GM12878 (cell line): Measurements from ENCODE around the gene CDKN1B. TPM values are rescaled to one million over a fixed set of nuclear protein-coding genes. Genes with fewer than 3 reads are reported as not detected.

Experiments used
- ATAC-seq: fragments of 200-7000 bp; cut with Tn5 transposase; 3 replicates; pipeline ENCODE4 v1.9.1; 2020; ENCODE audit warnings: mild to moderate bottlenecking, moderate library complexity
- BruUV-seq: library from RNA; stranded (reverse); fragments of 400-500 nt; replicated peaks from 2 replicates; lab custom pipeline; 2021; lab: Mats Ljungman, UMichigan
- CTCF ChIA-PET: fragments of 300-600 bp; sonication (Branson Sonifier 250); formaldehyde crosslinking; extraction: SDS; loops from one replicate; lab custom pipeline; 2021; ENCODE audit warnings: inconsistent platforms; lab: Yijun Ruan, JAX
- POLR2A ChIA-PET: fragments of 350-600 bp; formaldehyde crosslinking; extraction: SDS; loops from one replicate; lab custom pipeline; 2021; ENCODE audit warnings: inconsistent platforms; lab: Charles Lee
- RAD21 ChIA-PET: fragments of 300-600 bp; sonication (Branson Sonifier 250); formaldehyde crosslinking; loops from one replicate; lab custom pipeline; 2023; ENCODE audit warnings: antibody characterized with exemption; ENCODE audit not compliant: unreplicated experiment; lab: Charles Lee
- SMC1A ChIA-PET: fragments of 300-600 bp; sonication (Branson Sonifier 250); formaldehyde crosslinking; loops from one replicate; lab custom pipeline; 2023; ENCODE audit not compliant: unreplicated experiment, uncharacterized antibody; lab: Charles Lee
- DNase-seq: peaks from one replicate; pipeline ENCODE4 v3.0.0-alpha.2; 2011; ENCODE audit warnings: low read depth, low spot score
- FAIRE-seq: peaks from 3 replicates; lab custom pipeline; 2011; peaks lifted over from hg19 to GRCh38; lab: Jason Lieb, UNC
- H2AFZ ChIP-seq: 2 replicates; pipeline ENCODE4 v1.6.0; 2011; ENCODE audit warnings: low read depth, low read length, control low read depth; ENCODE audit not compliant: control insufficient read depth
- H3K27ac ChIP-seq: 2 replicates; pipeline ENCODE4 v1.5.1; 2011; ENCODE audit warnings: control low read depth; ENCODE audit not compliant: control insufficient read depth, insufficient read depth
- H3K27me3 ChIP-seq, 2 experiments: replicated peaks in 1 of 2; 2 replicates each; pipeline versions ENCODE4 v1.6.0 to v1.6.1; 2011; ENCODE audit warnings: low read length in 1 of 2; ENCODE audit not compliant: control insufficient read depth in 2 of 2, insufficient read depth in 2 of 2
- H3K36me3 ChIP-seq, 2 experiments: 2 replicates each; pipeline ENCODE4 v1.5.1; 2011; ENCODE audit warnings: low read length in 1 of 2; ENCODE audit not compliant: control insufficient read depth in 2 of 2, insufficient read depth in 2 of 2
- H3K4me1 ChIP-seq: 2 replicates; pipeline ENCODE4 v1.6.1; 2011; ENCODE audit warnings: mild to moderate bottlenecking, low read length, moderate library complexity, mixed read lengths; ENCODE audit not compliant: control insufficient read depth, insufficient read depth
- H3K4me2 ChIP-seq: 2 replicates; pipeline ENCODE4 v1.6.0; 2011; ENCODE audit warnings: control low read depth; ENCODE audit not compliant: control insufficient read depth, insufficient read depth
- H3K4me3 ChIP-seq: fragments of 200-600 bp; sonication (generic); 2 replicates; pipeline ENCODE4 v1.5.1; 2016
- H3K79me2 ChIP-seq: 2 replicates; pipeline ENCODE4 v1.6.0; 2011; ENCODE audit warnings: low read length; ENCODE audit not compliant: control insufficient read depth, insufficient read depth
- H3K9ac ChIP-seq: 2 replicates; pipeline ENCODE4 v1.8.0; 2011; ENCODE audit warnings: low read length, control low read depth, mixed read lengths; ENCODE audit not compliant: control insufficient read depth, insufficient read depth
- H3K9me3 ChIP-seq: replicated peaks from 3 replicates; pipeline ENCODE4 v1.5.1; 2011; ENCODE audit warnings: mild to moderate bottlenecking, low read length; ENCODE audit not compliant: control insufficient read depth, insufficient read depth
- H4K20me1 ChIP-seq: 2 replicates; pipeline ENCODE4 v1.6.0; 2011; ENCODE audit not compliant: control insufficient read depth, insufficient read depth
- BACH1 ChIP-seq: fragments of 450-650 bp; IDR thresholded peaks from 2 replicates; pipeline ENCODE4 v1.6.1; 2017; ENCODE audit warnings: mild to moderate bottlenecking, borderline replicate concordance
- CHD2 ChIP-seq: IDR thresholded peaks from 2 replicates; pipeline ENCODE4 v1.6.1; 2011; ENCODE audit warnings: low read depth, low read length, improper control_type of control experiment, borderline replicate concordance
- MEF2B ChIP-seq: fragments of 450-650 bp; IDR thresholded peaks from 2 replicates; pipeline ENCODE4 v1.6.1; 2018; ENCODE audit warnings: mild to moderate bottlenecking, moderate library complexity; ENCODE audit not compliant: partially characterized antibody, poor library complexity, severe bottlenecking
- MXI1 ChIP-seq: fragments of 150-350 bp; IDR thresholded peaks from 2 replicates; pipeline ENCODE4 v1.6.1; 2011; ENCODE audit warnings: low read depth, mild to moderate bottlenecking, inconsistent platforms, low read length, improper control_type of control experiment
- SMAD1 ChIP-seq: fragments of 450-650 bp; IDR thresholded peaks from 2 replicates; pipeline ENCODE4 v1.6.1; 2018; ENCODE audit warnings: mild to moderate bottlenecking, low read depth; ENCODE audit not compliant: partially characterized antibody
- WGBS: methylation state at CpG from one replicate; pipeline ENCODE4 v1.1.6; 2016; ENCODE audit warnings: low lambda C conversion rate; ENCODE audit not compliant: insufficient replicate concordance, insufficient coverage; ENCODE audit errors: missing lambda C conversion rate; 5-methylcytosine and 5-hydroxymethylcytosine counted together
- in situ Hi-C: fragments of 300-500 bp; cut with MboI; formaldehyde crosslinking; loops from 9 replicates; pipeline ENCODE4 v1.14.3; 2018; ENCODE audit warnings: mixed read lengths
- intact Hi-C: fragments of 100-400 bp; cut with micrococcal nuclease; formaldehyde crosslinking; loops from one replicate; pipeline ENCODE4 v1.14.2; 2022; ENCODE audit not compliant: unreplicated experiment
- polyA plus RNA-seq, 11 experiments: library from polyadenylated mRNA; depleted of rRNA in 4 of 11; unstranded in 6 of 11; stranded (reverse) in 5 of 11; fragments of >200 nt; fragmentation: Nextera tagmentation in 4 of 11; fragmentation: Illumina TruSeq in 1 of 11; extraction: Ambion mirVana in 4 of 11; extraction: Trizol in 1 of 11; gene quantifications; 1 replicate in 1 of 11; 2 replicates in 10 of 11; pipeline versions ENCODE4 v1.2.1 to v1.2.3, GENCODE V29; 2011 to 2016; ENCODE audit warnings: inconsistent platforms in 2 of 11, missing spikeins in 2 of 11, low read depth in 1 of 11
- total RNA-seq, 4 experiments: library from RNA; depleted of rRNA in 3 of 4; stranded (reverse); fragments of >200 nt in 3 of 4; fragmentation: Illumina TruSeq in 1 of 4; extraction: Trizol in 1 of 4; gene quantifications; 2 replicates each; pipeline versions ENCODE4 v1.2.1 to v1.2.3, GENCODE V29; 2013 to 2021
- TF ChIP-seq, protein P1 (sequence below), 3 experiments: IDR thresholded peaks in 2 of 3; conservative IDR thresholded peaks in 1 of 3; 2 replicates each; pipeline ENCODE4 v1.5.1; 2011; ENCODE audit warnings: low read depth in 3 of 3, low read length in 3 of 3, mild to moderate bottlenecking in 3 of 3, control low read depth in 2 of 3, moderate library complexity in 2 of 3, inconsistent platforms in 1 of 3, mixed read lengths in 1 of 3; ENCODE audit not compliant: control insufficient read depth in 2 of 3, insufficient read depth in 1 of 3; ENCODE audit errors: extremely low read depth in 1 of 3
- TF ChIP-seq, protein P2 (sequence below): IDR thresholded peaks from 2 replicates; pipeline ENCODE4 v1.6.1; 2012; ENCODE audit warnings: low read length, inconsistent platforms

CDKN1B gene
- total and polyA plus RNA-seq, 10 of the 15 experiments (the other 5 are each of a cell fraction or from before 2014, with no cell fraction given) = 4.2 to 39.1 (median 23.1) TPM

DNA sequence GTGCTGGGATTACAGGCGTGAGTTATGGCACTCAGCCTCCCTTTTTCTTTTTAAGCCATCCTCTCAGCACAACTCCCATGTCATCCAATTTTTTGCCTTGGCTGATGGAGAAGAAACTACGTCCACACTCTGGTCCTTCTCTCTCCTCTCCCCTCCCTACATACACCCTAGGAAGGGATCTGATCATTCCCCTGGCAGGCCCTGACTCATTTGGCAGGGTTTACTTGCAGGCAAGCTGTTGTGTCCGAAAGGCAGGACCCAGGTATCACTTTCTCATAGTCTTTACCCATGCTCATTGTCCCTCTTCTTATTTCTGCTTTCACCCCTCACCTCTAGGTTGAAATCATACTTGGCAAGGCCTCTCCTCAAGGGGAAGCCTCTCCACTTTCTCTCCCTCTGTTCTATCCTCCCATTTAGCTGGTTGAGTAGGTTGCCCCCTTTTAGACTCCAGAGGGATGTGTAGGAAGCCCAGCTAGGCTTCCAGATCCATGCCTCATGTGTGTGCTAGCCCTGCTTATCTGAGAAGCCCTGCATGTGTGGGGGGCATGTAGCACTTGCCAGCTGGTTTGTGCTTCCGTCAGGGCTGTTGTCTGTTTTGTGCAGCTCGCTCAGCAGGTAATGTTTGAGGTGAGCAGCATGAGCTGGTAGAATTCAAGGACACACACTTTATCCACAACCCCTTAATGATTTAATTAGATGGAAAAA is 36.0 kb upstream of the CDKN1B start:
- ChIA-PET RAD21 (interaction anchor here (0.6 kb wide), 1 partner anchor 29 kb away, joined by 4 read pairs; no protein-coding TSS in a partner anchor), POLR2A (interaction anchor here (0.5 to 1.7 kb wide), 3 partner anchors 10 to 127 kb away, joined by 3 to 5 read pairs (median 3); no protein-coding TSS in a partner anchor), CTCF (interaction anchor here (1.1 to 1.8 kb wide), 2 partner anchors 9 to 56 kb away, joined by 4 to 5 read pairs; no protein-coding TSS in a partner anchor), SMC1A (interaction anchor here (0.6 to 1.8 kb wide), 5 partner anchors 9 to 22 kb away, joined by 3 to 9 read pairs (median 4); no protein-coding TSS in a partner anchor)
- H4K20me1 ChIP-seq = no peaks in the 10 kb centered on the region
- no peak for DNase-seq
- no peak overlapping the region for H3K4me3 ChIP-seq
- in situ Hi-C loops (no loop called here), intact Hi-C loops (no loop called here)
- H3K36me3 ChIP-seq = no peaks in the 10 kb centered on the region
- H3K79me2 ChIP-seq = no peaks in the 10 kb centered on the region
- no peak overlapping the region for H2AFZ ChIP-seq
- no TSS peak for BruUV-seq
- H3K4me2 ChIP-seq = no peak overlapping the region
- H3K27me3 ChIP-seq = no peaks in the 10 kb centered on the region
- no peaks in the 10 kb centered on the region for H3K9me3 ChIP-seq
- TF ChIP-seq, protein P1, sequence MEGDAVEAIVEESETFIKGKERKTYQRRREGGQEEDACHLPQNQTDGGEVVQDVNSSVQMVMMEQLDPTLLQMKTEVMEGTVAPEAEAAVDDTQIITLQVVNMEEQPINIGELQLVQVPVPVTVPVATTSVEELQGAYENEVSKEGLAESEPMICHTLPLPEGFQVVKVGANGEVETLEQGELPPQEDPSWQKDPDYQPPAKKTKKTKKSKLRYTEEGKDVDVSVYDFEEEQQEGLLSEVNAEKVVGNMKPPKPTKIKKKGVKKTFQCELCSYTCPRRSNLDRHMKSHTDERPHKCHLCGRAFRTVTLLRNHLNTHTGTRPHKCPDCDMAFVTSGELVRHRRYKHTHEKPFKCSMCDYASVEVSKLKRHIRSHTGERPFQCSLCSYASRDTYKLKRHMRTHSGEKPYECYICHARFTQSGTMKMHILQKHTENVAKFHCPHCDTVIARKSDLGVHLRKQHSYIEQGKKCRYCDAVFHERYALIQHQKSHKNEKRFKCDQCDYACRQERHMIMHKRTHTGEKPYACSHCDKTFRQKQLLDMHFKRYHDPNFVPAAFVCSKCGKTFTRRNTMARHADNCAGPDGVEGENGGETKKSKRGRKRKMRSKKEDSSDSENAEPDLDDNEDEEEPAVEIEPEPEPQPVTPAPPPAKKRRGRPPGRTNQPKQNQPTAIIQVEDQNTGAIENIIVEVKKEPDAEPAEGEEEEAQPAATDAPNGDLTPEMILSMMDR (IDR thresholded peaks at IDR 0.05 in 2 of 3, conservative IDR thresholded peaks at IDR 0.05 in 1 of 3; ENCODE audit: control insufficient read depth in 2 of 3, extremely low read depth in 1 of 3, insufficient read depth in 1 of 3, low read depth in 3 of 3, low read length in 3 of 3) = no peak
- TF ChIP-seq, protein P2, sequence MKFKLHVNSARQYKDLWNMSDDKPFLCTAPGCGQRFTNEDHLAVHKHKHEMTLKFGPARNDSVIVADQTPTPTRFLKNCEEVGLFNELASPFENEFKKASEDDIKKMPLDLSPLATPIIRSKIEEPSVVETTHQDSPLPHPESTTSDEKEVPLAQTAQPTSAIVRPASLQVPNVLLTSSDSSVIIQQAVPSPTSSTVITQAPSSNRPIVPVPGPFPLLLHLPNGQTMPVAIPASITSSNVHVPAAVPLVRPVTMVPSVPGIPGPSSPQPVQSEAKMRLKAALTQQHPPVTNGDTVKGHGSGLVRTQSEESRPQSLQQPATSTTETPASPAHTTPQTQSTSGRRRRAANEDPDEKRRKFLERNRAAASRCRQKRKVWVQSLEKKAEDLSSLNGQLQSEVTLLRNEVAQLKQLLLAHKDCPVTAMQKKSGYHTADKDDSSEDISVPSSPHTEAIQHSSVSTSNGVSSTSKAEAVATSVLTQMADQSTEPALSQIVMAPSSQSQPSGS = no peak
- TF ChIP-seq BACH1 (no peak), MXI1 (no peak), MEF2B (no peak), SMAD1 (no peak), CHD2 (no peak)
- FAIRE-seq = no peak
- H3K9ac ChIP-seq = no peak overlapping the region
- WGBS = 96% methylated on average over 5 of the region's 5 CpGs
- peaks cover 3% of the 10 kb centered on the region; the same call in 1 of the 2 replicates for H3K4me1 ChIP-seq
- no peak overlapping the region for H3K27ac ChIP-seq
- no peak for ATAC-seq
